ENCODE results near the gene MTA1. TPM values are rescaled to one million over a fixed set of nuclear protein-coding genes. Genes with fewer than 3 reads are reported as not detected.

Gene MTA1
- total RNA-seq, 1 donor from 2014 or later: 95.2 TPM

DNA sequence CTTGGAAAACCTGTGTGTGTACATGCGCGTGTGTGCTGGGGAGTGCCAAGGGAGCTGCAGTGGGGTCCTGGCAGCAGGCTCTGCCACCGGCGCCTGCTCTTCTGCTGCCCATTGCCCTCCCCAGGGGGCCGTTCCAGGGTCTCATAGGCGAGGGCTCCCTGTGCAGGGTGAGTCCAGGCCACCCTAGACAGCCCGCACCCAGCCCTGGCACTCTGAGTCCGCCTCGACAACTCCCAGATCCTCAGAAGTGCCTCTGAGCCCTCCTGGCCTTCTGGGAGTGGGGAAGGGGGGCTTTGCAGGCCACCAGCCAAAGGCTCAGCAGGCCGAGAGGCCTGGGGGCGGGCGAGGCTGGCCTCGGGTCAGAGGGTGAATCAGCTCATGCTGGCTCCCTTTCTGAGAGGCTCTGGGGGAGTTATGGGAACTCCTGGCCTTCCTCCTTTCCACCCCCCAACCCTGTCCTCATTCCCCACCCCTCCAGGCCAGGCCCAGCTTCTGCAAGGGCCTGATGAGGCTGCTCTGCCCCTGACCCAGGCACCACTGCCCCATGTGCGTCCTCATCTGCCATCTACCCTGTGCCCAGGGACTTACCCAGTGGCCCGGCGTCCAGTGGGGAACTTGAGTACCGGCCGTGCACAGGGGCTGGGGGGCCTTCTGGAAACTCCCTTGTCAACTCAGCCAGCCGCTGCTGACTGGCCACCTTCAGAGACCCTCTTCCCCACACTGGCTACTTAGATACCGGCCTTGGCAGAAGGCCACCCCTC, 69.3 kb downstream of the MTA1 start:
- intact Hi-C loops (cut with DNase I): loop anchor here (5.0 kb wide), 1 partner anchor 117 kb away; no protein-coding TSS in a partner anchor
- DNase-seq (ENCODE audit: low spot score): no peak

DNA sequence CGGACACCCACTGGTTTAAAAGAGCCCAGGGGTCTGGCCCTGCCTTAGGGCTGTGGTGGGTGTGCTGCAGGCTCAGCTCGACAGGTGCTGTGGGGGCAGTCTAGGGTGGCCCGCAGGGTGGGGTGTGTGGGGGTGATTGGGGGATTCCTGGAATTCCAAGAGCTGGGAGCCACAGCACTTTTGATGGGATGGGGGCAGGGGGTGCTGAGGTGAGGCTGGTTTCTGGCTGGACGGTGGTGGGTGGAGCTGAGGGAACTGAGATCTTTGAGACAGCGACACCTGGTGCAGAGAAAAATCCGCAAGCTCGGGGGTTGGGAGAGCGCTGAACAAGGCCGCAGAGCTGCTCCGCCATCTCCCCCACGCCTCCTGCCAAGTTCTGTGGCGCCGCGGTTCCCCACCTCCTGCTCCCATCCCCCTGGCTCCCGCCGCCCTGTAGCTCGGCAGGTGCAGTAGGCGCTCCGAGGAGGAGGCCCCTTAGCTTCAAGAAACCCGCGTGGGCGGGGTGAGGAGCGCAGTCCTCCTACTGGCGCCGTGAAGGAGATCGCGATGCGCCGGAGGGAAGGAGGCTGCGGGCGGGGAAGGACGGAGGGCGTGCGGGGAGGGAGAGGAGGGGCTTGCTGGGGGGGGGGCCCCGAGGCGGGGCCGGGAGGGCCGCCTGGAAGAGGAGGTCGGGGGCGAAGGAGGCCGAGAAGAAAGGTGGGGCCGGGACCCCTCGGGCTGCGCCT, 70.1 kb downstream of the MTA1 start:
- intact Hi-C loops (cut with DNase I): loop anchor here (5.0 kb wide), 1 partner anchor 117 kb away; no protein-coding TSS in a partner anchor
- DNase-seq (ENCODE audit: low spot score) (peak; percentile 91), ATAC-seq (peak; percentile 30)

More for the DNA sequence above, 69.3 kb downstream of the MTA1 start:
- ATAC-seq: no peak

DNA sequence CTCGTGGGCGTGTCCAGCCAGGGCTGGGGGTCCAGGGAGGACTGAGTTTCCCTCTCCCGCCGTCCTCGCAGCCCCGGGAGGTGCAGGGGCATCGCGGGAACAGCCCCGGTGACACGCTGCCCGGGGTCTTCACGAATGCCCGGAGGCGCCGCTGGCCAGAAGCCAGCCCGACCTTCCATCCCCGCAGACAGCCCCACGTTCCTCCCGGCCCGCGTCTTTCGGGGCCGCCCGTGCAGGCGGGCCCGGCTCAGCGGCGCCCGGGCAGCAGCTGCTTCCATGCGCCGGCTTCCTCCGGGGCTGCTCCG, 70.6 kb downstream of the MTA1 start:
- peak; percentile 81 for DNase-seq (ENCODE audit: low spot score)

DNA sequence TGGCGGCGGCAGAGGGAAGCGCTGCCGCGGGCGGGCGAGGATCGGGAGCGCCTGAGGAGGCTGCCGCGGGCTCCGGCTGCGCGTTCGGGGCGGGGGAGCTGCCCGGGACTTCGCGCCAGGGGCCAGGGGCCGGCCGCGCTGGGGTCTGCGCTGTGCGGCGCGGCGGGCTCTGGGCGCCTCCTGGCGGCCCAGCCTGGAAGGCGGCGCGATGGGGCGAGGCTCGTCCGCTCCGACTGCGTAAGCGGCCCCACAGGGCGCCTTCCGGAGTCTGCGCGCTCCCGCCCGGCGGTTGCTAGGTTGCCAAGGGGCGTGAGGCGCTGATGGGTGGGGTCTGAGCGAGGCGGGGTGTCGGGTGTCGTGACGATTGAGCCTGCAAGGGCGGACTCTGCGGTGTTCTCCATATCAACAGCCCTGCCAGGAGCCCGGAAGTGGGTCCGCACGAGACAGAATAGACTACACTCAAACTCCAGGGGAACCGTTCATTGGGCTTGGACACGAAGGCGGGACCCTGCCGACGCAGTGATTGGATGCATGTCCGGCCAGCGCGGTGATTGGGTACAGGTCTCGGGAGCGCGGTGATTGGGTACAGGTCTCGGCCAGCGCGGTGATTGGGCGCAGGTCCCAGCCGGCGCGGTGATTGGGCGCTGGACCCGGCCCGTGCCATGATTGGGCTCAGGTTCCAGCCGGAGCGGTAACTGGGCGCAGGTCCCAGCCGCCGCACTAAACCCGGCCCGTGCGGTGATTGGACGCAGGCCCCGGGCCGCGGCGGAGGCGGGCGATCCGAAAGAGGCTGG, 71.1 kb downstream of the MTA1 start, which contains the start of gene TEDC1:
TEDC1 (plus strand) TSS at position 675 of the 794 bp plus-strand sequence. CDS start 130 bp downstream, outside the sequence.
- intact Hi-C loops (cut with DNase I): no loop called here
- peak; percentile 93 for ATAC-seq

More for the DNA sequence above, 70.6 kb downstream of the MTA1 start:
- intact Hi-C loops (cut with DNase I): no loop called here
- no peak for ATAC-seq

DNA sequence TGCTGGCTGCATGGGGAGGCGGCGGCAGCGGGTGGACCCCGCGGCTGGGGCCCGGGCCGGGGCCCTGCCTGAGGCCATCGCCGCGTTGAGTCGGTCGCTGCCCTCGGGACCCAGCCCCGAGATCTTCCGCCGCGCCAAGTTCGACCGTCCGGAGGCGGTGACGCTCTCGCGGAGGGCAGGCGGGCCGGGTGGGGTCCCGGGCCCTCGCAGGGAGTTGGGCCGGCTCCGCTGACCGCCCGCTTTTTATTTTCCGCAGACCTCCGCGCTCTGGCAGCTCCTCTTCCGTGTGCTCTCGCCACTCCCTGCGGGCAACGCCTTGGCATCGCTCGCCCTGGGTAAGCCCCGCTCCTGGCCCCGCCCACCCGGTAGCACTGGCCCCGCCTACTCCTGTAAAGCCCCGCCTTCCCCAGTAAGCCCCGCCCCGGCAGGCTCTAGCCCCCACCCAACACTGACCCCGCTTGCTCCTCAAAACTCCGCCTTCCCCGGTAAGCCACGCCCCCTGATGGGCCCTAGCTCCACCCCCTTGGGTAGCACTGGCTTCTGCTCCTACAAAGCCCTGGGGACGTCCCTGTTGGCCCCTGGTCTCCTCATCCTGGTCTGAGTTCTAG, 71.8 kb downstream of the MTA1 start:
- DNase-seq (ENCODE audit: low spot score) (peak; percentile 91), ATAC-seq (no peak)
- intact Hi-C loops (cut with DNase I): no loop called here

More for the DNA sequence above, 71.1 kb downstream of the MTA1 start, which contains the start of gene TEDC1:
- DNase-seq (ENCODE audit: low spot score): peak; percentile 99

DNA sequence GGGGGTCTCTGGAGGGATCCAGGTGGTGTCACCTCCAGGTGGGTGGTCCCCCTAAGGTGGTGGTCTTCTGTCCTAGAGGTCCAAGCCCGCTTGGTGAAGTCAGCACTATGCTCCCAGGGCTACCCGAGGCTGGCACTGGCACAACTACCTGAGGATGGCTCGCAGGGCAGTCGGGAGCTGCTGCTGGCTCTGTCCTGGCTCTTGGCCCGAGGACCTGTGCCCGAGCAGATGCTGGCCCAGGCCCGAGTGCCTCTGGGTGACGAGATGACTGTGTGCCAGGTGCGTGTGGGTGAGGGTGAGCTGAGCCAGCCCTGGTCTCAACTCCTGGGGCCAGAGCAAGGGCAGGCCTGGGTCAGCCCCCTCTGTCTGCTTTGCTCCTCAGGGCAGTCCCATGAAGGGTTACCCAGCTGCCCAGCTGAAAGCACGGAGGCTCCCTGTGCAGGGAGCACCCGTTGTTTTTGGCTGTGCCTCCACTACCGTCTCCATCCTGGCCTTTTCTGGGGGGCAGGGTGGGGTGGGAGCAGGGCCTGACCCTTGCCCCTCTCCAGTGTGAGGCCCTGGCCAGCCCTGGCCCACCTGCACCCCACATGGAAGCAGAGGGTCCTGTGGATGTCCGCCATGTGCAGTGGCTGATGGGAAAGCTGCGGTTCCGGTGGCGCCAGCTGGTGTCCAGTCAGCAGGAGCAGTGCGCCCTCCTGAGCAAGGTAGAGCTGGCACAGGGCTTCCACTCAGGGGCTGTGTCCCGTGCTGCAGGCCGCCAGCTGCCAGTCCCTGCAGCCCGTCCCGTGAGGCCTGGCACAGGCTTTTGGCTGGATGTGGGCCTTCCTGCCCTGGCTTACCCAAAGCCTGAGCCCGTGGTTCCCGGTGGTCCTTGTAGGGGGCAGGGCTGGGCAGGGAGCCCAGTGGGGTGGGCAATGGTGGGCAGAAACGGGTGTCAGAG, 72.7 kb downstream of the MTA1 start:
- DNase-seq (ENCODE audit: low spot score) (peak; percentile 70), ATAC-seq (no peak)
- intact Hi-C loops (cut with DNase I): no loop called here

DNA sequence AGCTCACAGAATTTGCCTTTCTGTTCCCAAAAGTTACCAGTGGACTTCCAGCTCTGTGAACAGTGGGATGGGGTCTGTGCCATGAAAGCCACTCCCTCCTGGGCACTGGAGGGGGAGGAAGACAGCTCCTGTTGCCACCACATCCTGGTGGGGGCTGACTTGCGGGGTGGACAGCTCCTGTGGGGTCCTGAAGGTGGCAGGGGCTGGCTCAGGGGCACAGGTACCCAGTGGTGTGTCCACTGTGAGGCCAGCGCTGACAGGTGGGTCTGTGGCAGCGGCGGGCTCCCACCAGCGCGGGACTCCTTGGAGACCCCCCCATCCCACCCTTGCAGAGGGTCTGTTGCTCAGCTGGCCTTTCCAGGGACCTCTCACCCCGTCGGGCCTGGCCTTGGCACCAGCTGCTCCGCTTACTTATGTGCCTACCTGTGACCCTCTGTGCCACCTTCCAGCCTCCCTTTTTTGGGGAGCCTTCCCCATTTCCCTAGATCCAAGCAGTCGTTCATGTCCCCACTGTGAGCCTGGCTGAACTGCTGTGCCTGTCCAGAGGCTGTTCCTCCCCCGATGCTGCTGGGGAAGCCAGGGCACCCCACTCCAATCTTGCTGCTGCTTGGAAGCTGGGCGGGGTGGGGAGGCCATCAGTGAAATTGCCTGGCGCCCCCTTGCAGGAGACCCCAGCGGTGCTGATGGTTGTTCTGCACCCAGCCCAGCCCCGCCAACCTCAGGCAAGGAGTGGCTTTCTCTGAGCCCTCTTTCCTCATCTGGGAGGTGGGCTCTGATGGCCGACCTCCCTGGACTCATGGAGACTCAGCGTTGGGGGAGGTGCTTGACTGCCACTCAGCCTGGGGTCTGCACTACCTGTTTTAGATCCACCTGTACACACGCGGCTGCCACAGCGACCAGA, 73.6 kb downstream of the MTA1 start:
- DNase-seq (ENCODE audit: low spot score) (peak; percentile 59), ATAC-seq (no peak)
- intact Hi-C loops (cut with DNase I): no loop called here

DNA sequence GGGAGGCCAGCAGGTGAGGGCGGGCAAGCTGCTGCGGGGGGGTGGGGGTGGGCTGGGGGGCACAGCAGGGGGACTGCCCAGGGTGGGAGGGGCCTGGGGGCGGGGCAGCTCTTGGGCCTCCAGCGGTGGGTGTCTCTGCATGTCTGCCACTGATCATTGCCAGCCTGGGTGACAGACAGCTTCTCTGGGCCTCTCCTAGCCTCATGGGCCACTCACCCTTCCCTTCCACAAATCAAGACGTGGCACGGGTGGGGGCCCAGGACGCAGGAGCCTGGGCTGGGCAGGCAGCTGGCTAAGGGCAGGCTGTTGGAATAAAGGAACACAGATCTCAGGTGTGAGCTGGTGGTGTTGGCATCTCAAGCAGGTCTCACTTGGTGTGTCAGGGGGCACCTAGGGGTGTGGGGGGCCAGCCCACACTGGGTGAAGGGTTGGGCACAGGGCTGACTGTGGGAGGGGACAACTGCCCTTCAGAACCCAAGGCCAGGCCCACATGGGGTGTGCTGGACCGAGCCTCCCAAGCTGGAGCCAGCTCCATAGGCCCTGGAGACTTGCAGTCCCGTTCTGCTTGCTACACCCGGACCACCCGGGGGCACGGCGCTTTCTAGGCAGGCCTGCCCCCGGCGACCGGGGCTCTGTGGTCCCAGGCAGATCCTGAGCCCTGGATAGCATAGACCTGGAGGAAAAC, 74.4 kb downstream of the MTA1 start:
- ATAC-seq (no peak), DNase-seq (ENCODE audit: low spot score) (peak; percentile 51)
- intact Hi-C loops (cut with DNase I): no loop called here

DNA sequence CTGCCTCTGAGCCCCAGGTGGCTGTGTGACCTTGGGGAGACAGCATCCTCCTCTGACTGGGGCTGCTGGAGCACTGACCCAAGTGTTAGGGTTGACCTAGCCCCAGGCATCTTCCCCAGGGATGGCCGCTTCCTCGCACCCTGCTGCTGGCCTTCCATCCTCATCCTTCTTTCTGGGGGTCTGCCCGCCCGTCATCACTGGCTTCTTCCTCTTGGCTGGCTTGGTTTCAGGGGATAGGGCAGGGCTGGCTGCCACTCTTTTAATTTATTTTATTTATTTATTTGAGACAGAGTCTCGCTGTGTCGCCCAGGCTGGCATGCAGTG, 74.9 kb downstream of the MTA1 start:
- no peak for DNase-seq (ENCODE audit: low spot score)
- no peak for ATAC-seq
- intact Hi-C loops (cut with DNase I): no loop called here

DNA sequence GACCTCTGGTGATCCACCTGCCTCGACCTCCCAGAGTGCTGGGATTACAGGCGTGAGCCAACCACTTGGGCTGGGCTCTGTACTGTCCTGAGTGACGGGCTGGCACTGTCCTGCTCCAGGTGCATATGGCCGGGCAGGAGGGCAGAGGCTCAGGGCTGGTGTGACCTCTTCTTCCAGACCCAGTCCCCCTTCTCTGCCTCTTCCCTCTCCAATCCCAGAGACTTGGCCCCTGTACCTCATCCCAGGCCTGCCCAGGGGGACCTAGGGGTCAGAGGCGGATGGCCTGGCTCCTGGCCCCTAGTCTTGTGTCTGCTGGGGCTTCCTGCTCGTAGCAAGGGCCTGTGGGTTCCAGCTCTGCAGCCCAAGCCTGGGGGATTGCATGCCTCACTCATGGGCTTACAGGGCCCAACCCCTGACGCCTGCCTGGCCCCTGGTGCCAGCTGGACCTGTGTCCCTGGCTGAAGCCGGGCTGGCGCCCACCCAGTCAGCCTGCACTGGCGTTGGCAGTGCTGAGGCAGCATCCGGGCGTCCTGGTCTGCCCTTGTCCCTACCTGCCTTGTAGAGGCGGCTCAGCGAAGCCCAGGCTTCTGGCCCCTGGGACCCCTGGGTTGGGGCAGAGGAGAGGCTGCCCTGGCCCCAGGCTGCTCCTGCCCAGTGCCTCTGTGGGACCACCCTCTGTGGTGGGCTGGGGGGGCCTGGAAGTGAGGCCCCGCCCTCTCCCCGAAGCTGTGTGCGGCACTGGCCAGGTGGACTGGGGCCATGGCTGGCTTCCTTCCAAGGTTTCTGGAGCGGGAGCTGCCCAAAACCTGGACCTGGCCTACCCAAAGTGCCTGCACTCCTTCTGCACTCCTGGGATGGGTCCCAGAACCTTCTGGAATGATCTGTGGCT, 75.7 kb downstream of the MTA1 start:
- intact Hi-C loops (cut with DNase I): no loop called here
- no peak for ATAC-seq
- DNase-seq (ENCODE audit: low spot score): peak; percentile 57

DNA sequence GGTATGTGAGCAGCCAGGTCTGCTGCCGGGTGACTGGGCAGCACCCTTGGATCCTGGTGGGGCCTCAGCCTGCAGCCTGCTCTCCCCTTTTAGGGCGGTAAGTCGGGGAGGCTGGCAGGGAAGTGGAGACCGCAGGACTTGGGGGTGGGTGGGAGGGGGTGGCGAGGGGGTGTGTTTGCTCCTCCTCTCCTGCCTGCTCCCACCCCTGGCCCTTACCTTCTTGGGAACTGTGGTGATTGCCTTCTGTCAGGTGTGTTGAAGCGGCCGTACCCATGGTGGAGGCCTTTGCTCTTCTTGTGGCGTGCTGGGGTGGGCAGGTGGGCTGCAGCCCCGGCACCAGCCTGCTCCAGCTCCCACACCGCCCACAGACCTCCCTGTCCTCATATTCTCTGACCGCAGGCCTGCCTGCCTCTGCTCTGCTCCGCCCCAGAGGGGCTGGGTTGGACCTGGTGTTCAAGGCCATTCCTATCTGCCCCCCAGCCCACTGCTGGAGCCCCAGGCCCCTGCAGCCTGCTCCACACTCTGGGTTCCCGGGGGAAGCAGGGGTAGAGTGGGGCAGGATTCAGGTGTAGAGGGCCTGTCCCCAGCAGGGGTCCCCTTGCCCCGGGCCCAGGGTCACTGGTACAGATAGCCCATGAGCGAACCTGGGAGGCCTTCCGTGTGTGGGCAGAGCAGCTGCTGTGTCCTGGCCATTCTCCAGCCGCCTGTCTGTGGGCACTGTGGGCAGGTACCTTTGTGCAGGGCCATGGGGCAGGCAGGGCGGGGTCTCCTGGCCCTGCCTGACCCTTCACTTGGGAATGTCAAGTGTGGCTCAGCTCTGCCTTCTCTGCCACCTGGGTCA, 76.6 kb downstream of the MTA1 start:
- ATAC-seq (no peak), DNase-seq (ENCODE audit: low spot score) (peak; percentile 55)
- intact Hi-C loops (cut with DNase I): no loop called here

DNA sequence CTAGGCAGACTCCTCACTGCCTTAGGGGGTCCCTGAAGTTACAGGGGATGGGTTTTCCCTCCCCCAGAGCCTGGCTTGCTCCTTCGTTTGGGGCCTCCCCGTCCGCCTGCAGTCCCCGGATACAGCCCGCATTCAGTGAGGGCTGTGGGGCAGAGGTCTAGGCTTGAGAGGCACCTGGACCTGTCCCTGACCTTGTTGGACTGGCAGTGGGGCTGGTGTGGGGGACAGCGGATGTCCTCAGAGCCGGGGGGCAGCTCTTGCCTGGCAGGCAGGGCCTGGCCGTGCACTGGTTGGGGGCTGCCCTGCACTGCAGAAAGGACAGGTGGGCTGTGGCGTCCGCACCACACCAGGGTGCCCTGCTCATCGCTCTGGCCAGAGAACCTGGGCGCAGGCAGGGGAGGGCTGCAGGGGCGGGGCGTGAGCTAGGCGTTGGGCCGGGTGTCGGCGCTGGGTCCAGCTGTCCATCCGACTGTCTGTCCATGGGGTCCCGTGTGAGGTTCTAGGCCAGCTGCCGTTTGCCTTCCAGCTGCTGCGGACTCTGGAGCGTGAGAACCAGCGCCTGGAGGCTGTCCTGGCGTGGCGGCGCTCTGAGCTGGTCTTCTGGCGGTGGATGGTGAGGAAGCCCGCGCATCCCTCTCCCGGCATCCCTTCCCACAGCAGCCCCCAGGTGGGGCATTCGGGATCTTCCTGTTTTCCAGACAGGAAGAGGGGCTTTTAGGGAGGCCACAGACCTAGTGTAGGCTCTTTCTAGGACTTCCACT, 77.4 kb downstream of the MTA1 start:
- ATAC-seq: no peak
- DNase-seq (ENCODE audit: low spot score): peak; percentile 48
- intact Hi-C loops (cut with DNase I): no loop called here

DNA sequence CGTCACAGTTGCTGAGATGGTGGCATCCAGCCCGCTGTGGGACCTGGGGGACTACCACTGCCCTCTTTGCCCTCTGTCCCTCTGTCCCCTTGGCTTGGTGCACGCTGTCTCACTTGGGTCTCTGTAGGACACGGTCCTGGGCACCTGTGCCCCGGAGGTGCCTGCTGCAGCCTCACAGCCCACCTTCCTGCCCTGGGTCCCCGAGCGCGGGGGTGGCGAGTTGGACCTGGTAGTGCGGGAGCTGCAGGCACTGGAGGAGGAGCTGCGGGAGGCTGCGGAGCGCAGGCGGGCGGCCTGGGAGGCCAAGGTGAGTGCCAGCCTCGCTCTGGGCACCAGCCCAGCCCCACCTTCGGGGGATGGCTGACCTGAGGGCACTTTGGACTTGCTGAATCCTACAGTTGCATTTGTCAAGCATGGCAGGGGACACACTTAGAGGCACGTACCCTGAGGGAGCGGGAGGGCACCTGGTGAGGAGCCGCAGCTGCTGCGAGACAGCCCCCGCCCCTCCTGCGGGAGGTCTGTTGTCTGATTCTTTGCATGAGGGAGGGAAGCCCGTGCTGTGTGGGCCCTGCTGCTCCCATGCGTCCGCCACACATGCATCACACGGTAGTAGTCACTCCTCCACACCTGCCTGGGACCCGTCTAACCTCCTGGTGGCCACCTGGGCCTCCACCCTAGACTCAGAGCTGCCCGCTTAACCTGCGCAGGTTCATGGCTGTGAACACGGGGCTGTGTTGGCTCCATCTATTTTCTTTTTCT, 78.2 kb downstream of the MTA1 start:
- no peak for ATAC-seq
- intact Hi-C loops (cut with DNase I): no loop called here
- DNase-seq (ENCODE audit: low spot score): no peak
